H1 (cell line): ENCODE results near the gene TBCEL. TPM values are rescaled to one million over a fixed set of nuclear protein-coding genes. Genes with fewer than 3 reads are reported as not detected.

Experiments
- CTCF ChIA-PET: fragments of 300-600 bp; sonication (Branson Sonifier 250); formaldehyde crosslinking; loops from one replicate; lab custom pipeline; 2021; ENCODE audit not compliant: partially characterized antibody; lab: Charles Lee
- POLR2A ChIA-PET: fragments of 300-600 bp; sonication (Branson Sonifier 250); formaldehyde crosslinking; loops from one replicate; lab custom pipeline; 2021; ENCODE audit warnings: inconsistent platforms; ENCODE audit not compliant: partially characterized antibody; lab: Charles Lee
- DNase-seq, 2 experiments: peaks; one replicate each; pipeline versions ENCODE4 v3.0.0 to v3.0.0-alpha.2; 2010 to 2022; ENCODE audit warnings: low spot score in 2 of 2, low read depth in 1 of 2, mixed read lengths in 1 of 2
- FAIRE-seq: peaks from 2 replicates; lab custom pipeline; 2011; peaks lifted over from hg19 to GRCh38; lab: Jason Lieb, UNC
- H2AFZ ChIP-seq: 2 replicates; pipeline ENCODE4 v1.8.1; 2012; ENCODE audit warnings: low read length, inconsistent platforms
- H2AK5ac ChIP-seq: 2 replicates; pipeline ENCODE4 v1.6.1; 2013; ENCODE audit warnings: low read depth, low read length
- H2BK120ac ChIP-seq: replicated peaks from 2 replicates; pipeline ENCODE3; 2013; ENCODE audit warnings: low read depth, low read length, inconsistent platforms
- H2BK12ac ChIP-seq: 2 replicates; pipeline ENCODE4 v1.6.1; 2013; ENCODE audit warnings: low read depth, low read length
- H2BK15ac ChIP-seq: 2 replicates; pipeline ENCODE4 v1.6.1; 2013; ENCODE audit warnings: low read length
- H2BK20ac ChIP-seq: 2 replicates; pipeline ENCODE4 v1.6.1; 2013; ENCODE audit warnings: low read length
- H2BK5ac ChIP-seq: 2 replicates; pipeline ENCODE4 v1.6.1; 2013; ENCODE audit warnings: low read depth, low read length
- H3K14ac ChIP-seq: 2 replicates; pipeline ENCODE4 v1.6.1; 2013; ENCODE audit warnings: inconsistent platforms; ENCODE audit not compliant: insufficient read length
- H3K18ac ChIP-seq: 2 replicates; pipeline ENCODE4 v1.6.1; 2013; ENCODE audit warnings: low read length; ENCODE audit errors: extremely low read depth
- H3K23ac ChIP-seq: 2 replicates; pipeline ENCODE4 v1.6.1; 2013; ENCODE audit warnings: inconsistent platforms; ENCODE audit not compliant: insufficient read length
- H3K23me2 ChIP-seq: 2 replicates; pipeline ENCODE4 v1.6.1; 2013; ENCODE audit warnings: low read depth, low read length
- H3K27ac ChIP-seq: 2 replicates; pipeline ENCODE4 v1.6.1; 2011; ENCODE audit warnings: low read depth, low read length, inconsistent platforms
- H3K27me3 ChIP-seq, 4 experiments: replicated peaks in 1 of 4; 1 replicate in 1 of 4; 2 replicates in 3 of 4; pipeline versions ENCODE4 v1.6.1 to v1.8.1; 2011 to 2013; ENCODE audit warnings: low read length in 3 of 4, mild to moderate bottlenecking in 3 of 4, inconsistent platforms in 2 of 4, mixed read lengths in 2 of 4, moderate library complexity in 1 of 4; ENCODE audit not compliant: control insufficient read depth in 3 of 4, insufficient read depth in 3 of 4; ENCODE audit errors: extremely low read depth in 1 of 4
- H3K36me3 ChIP-seq, 4 experiments: 2 replicates each; pipeline versions ENCODE4 v1.6.1 to v1.8.1; 2011 to 2013; ENCODE audit warnings: mild to moderate bottlenecking in 4 of 4, low read length in 3 of 4, moderate library complexity in 2 of 4, control low read depth in 1 of 4, inconsistent platforms in 1 of 4; ENCODE audit not compliant: insufficient read depth in 4 of 4, control insufficient read depth in 2 of 4
- H3K4ac ChIP-seq: replicated peaks from 2 replicates; pipeline ENCODE3; 2013; ENCODE audit warnings: low read length, low read depth, mixed read lengths, inconsistent platforms; ENCODE audit not compliant: insufficient read length
- H3K4me1 ChIP-seq, 4 experiments: replicated peaks in 1 of 4; 1 replicate in 1 of 4; 2 replicates in 3 of 4; pipeline versions ENCODE4 v1.6.1 to v1.8.1; 2011 to 2013; ENCODE audit warnings: low read length in 3 of 4, inconsistent platforms in 2 of 4, mixed read lengths in 1 of 4; ENCODE audit not compliant: insufficient read depth in 4 of 4, control insufficient read depth in 3 of 4
- H3K4me2 ChIP-seq, 2 experiments: 2 replicates each; pipeline versions ENCODE4 v1.6.1 to v1.8.1; 2011 to 2013; ENCODE audit warnings: low read depth in 2 of 2, low read length in 2 of 2, control low read depth in 1 of 2, inconsistent platforms in 1 of 2, mild to moderate bottlenecking in 1 of 2; ENCODE audit not compliant: insufficient read depth in 1 of 2
- H3K4me3 ChIP-seq, 4 experiments: fragments of 200-600, 300-600 bp in 1 of 4; sonication (generic), shearing (Covaris generic), sonication (Bioruptor Twin) in 1 of 4; 2 replicates each; pipeline versions ENCODE4 v1.5.1 to v1.8.1; 2011 to 2016; ENCODE audit warnings: low read length in 4 of 4, low read depth in 3 of 4, control low read depth in 2 of 4, inconsistent platforms in 2 of 4, mild to moderate bottlenecking in 2 of 4, mixed read lengths in 1 of 4, moderate library complexity in 1 of 4; ENCODE audit not compliant: insufficient read depth in 2 of 4; ENCODE audit errors: extremely low read depth in 1 of 4
- H3K56ac ChIP-seq: replicated peaks from 2 replicates; pipeline ENCODE3; 2013; ENCODE audit warnings: low read depth, mild to moderate bottlenecking, mixed read lengths, low read length, inconsistent platforms; ENCODE audit not compliant: insufficient read length
- H3K79me1 ChIP-seq: 2 replicates; pipeline ENCODE4 v1.6.1; 2013; ENCODE audit warnings: low read depth, low read length, control low read depth
- H3K79me2 ChIP-seq, 2 experiments: 2 replicates each; pipeline versions ENCODE4 v1.6.1 to v1.8.1; 2012 to 2013; ENCODE audit warnings: low read length in 2 of 2, mild to moderate bottlenecking in 2 of 2, inconsistent platforms in 1 of 2; ENCODE audit not compliant: insufficient read depth in 2 of 2, control insufficient read depth in 1 of 2
- H3K9ac ChIP-seq, 4 experiments: replicated peaks in 1 of 4; 1 replicate in 1 of 4; 2 replicates in 3 of 4; pipeline versions ENCODE4 v1.6.1 to v1.8.1; 2011 to 2013; ENCODE audit warnings: low read depth in 3 of 4, low read length in 3 of 4, control low read depth in 2 of 4, mild to moderate bottlenecking in 2 of 4, moderate library complexity in 2 of 4, inconsistent platforms in 1 of 4; ENCODE audit errors: extremely low read depth in 1 of 4
- H3K9me3 ChIP-seq, 2 experiments: 2 replicates each; pipeline versions ENCODE4 v1.6.1 to v1.8.1; 2012 to 2013; ENCODE audit warnings: mild to moderate bottlenecking in 2 of 2, moderate library complexity in 2 of 2, control low read depth in 1 of 2, inconsistent platforms in 1 of 2, low read depth in 1 of 2, low read length in 1 of 2, mixed read lengths in 1 of 2; ENCODE audit not compliant: insufficient read depth in 2 of 2
- H4K20me1 ChIP-seq, 2 experiments: replicated peaks in 1 of 2; 2 replicates each; pipeline versions ENCODE3 to v1.8.1; 2011 to 2013; ENCODE audit warnings: inconsistent platforms in 2 of 2, low read length in 2 of 2, mild to moderate bottlenecking in 1 of 2; ENCODE audit not compliant: insufficient read depth in 2 of 2, control insufficient read depth in 1 of 2
- H4K5ac ChIP-seq: 2 replicates; pipeline ENCODE4 v1.6.1; 2013; ENCODE audit warnings: low read length, low read depth, mixed read lengths, inconsistent platforms; ENCODE audit not compliant: insufficient read length
- H4K8ac ChIP-seq: 2 replicates; pipeline ENCODE4 v1.8.0; 2013; ENCODE audit warnings: mild to moderate bottlenecking, moderate library complexity, low read length, inconsistent platforms; ENCODE audit not compliant: insufficient read depth; ENCODE audit errors: extremely low read depth
- H4K91ac ChIP-seq: replicated peaks from 2 replicates; pipeline ENCODE3; 2013; ENCODE audit warnings: low read length, mixed read lengths, inconsistent platforms; ENCODE audit not compliant: insufficient read length
- CREB1 ChIP-seq: IDR thresholded peaks from 2 replicates; pipeline ENCODE4 v1.6.1; 2012; ENCODE audit warnings: inconsistent platforms
- CTBP2 ChIP-seq: IDR thresholded peaks from 2 replicates; pipeline ENCODE4 v1.7.0; 2011; ENCODE audit warnings: borderline replicate concordance, mild to moderate bottlenecking, moderate library complexity, mixed read lengths, low read length; ENCODE audit not compliant: insufficient read depth, insufficient read length
- WGBS, 2 experiments: shearing (Covaris generic) in 1 of 2; methylation state at CpG; one replicate each; pipeline versions ENCODE4 v1.1.6 to v1.1.7; 2013 to 2015; ENCODE audit warnings: low lambda C conversion rate in 2 of 2, mixed read lengths in 2 of 2, inconsistent platforms in 1 of 2, low coverage in 1 of 2, missing lambda C conversion rate in 1 of 2; ENCODE audit not compliant: insufficient replicate concordance in 2 of 2, insufficient coverage in 1 of 2, insufficient read length in 1 of 2; ENCODE audit errors: extremely low coverage in 1 of 2, missing lambda C conversion rate in 1 of 2; 5-methylcytosine and 5-hydroxymethylcytosine counted together
- polyA plus RNA-seq, 7 experiments: library from polyadenylated mRNA; depleted of rRNA in 3 of 7; stranded (reverse) in 5 of 7; unstranded in 2 of 7; fragments of >200 nt in 5 of 7; fragments of 200-250 nt in 2 of 7; gene quantifications; 1 replicate in 5 of 7; 2 replicates in 1 of 7; 4 replicates in 1 of 7; pipeline versions ENCODE4 v1.2.1 to v1.2.3, GENCODE V29; 2011 to 2013; ENCODE audit warnings: missing spikeins in 2 of 7, mixed read lengths in 2 of 7
- total RNA-seq: library from RNA; stranded (reverse); fragmentation: NEBNext Ultra II Directional; extraction: Animal tissue kit (Norgen Biotek cat#: 25700); gene quantifications from 2 replicates; pipeline ENCODE4 v1.2.1, GENCODE V29; 2021
- TF ChIP-seq, protein P1 (sequence below): IDR thresholded peaks from 2 replicates; pipeline ENCODE4 v1.6.1; 2011; ENCODE audit warnings: low read depth, mild to moderate bottlenecking, low read length; ENCODE audit not compliant: insufficient read depth

Gene TBCEL
- total and polyA plus RNA-seq, 2 of the 8 experiments (the other 6 are each of a cell fraction or from before 2014, with no cell fraction given) = 3.9 to 16.0 TPM

DNA sequence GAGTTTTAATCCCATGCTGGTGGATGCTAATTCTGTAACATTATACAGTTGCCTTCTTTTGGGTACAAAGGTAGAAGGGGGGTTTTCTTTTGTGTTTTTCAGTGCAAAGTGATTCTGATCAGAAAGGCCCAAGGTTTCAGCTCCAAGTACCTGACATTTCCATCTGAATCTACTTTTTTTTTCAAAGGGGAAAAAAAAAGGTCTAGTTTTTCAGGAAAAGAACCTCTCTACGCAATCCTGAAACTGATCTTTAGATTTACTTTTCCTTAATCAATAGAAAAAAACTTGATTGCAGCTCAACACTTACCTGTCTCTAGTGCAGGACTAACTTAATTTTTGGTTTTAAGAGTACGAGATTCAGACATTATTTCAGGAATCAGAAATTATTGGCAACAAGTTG is 77.0 kb downstream of the TBCEL start, which contains the start of gene TECTA:
TSS of gene TECTA (plus strand) at position 301 of the 400 bp plus-strand sequence. CDS start 1,423 bp downstream, outside the sequence.
- ChIA-PET POLR2A (no interaction called here), CTCF (interaction anchor here (0.7 to 2.2 kb wide), 6 partner anchors 11 to 363 kb away, joined by 3 to 6 read pairs (median 4); no protein-coding TSS in a partner anchor)
- Histone ChIP-seq H4K91ac (no peak within 1 kb of the TSS), H3K23ac (no peak within 1 kb of the TSS), H4K5ac (no peak within 1 kb of the TSS), H2AFZ (no peak within 1 kb of the TSS), H3K23me2 (no peaks in the 10 kb centered on the region), H3K4me1 (peaks cover 0 to 3% (median 1%) of the 10 kb centered on the region in 4 experiments; a peak in 3 of 7 replicates), H4K8ac (no peak within 1 kb of the TSS), H3K18ac (peak within 1 kb of the TSS; percentile 5; the same call in 1 of the 2 replicates), H2AK5ac (no peak within 1 kb of the TSS), H2BK12ac (no peak within 1 kb of the TSS), H3K9me3 (no peaks in the 10 kb centered on the region), H3K79me1 (no peaks in the 10 kb centered on the region), H2BK20ac (no peak within 1 kb of the TSS), H3K56ac (no peak within 1 kb of the TSS), H3K14ac (no peak within 1 kb of the TSS), H4K20me1 (no peaks in the 10 kb centered on the region), H3K9ac (no peak within 1 kb of the TSS; a peak in 1 of 7 replicates), H3K4me2 (0 out of 4 replicates have a peak within 1 kb of the TSS, but pooled peaks of 1 of the 2 experiments have one; percentile 2), H3K4ac (no peak within 1 kb of the TSS), H3K36me3 (no peaks in the 10 kb centered on the region), H2BK120ac (no peak within 1 kb of the TSS), H3K27ac (no peak within 1 kb of the TSS), H2BK15ac (no peak within 1 kb of the TSS), H3K4me3 (no peak within 1 kb of the TSS), H3K27me3 (no peaks in the 10 kb centered on the region), H3K79me2 (no peaks in the 10 kb centered on the region), H2BK5ac (no peak within 1 kb of the TSS)
- TF ChIP-seq, protein P1, sequence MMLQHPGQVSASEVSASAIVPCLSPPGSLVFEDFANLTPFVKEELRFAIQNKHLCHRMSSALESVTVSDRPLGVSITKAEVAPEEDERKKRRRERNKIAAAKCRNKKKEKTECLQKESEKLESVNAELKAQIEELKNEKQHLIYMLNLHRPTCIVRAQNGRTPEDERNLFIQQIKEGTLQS = no peak
- TF ChIP-seq CREB1 = no peak
- no peak for TF ChIP-seq CTBP2
- FAIRE-seq (no peak), DNase-seq (no peak)
- 80% methylated on average over 2 of the region's 2 CpGs; no CpG with 5 or more reads in 1 of the 2 experiments for WGBS, 2 experiments
